ENCODE data around the gene NEURL4. TPM values are rescaled to one million over a fixed set of nuclear protein-coding genes. Genes with fewer than 3 reads are reported as not detected.

The NEURL4 gene
- total RNA-seq, 1 experiment from 2014 or later: 81.7 TPM

- no TSS peak for BruUV-seq (replicated peaks)
- Histone ChIP-seq H3K9me3 (ENCODE audit: low read depth, low read length, poor library complexity, severe bottlenecking) (no peaks in the 10 kb centered on the region), H3K27ac (ENCODE audit: low read depth, low read length, poor library complexity, severe bottlenecking) (peak overlapping the region; percentile 88), H3K4me3 (ENCODE audit: low read depth, low read length, poor library complexity, severe bottlenecking) (peak overlapping the region; percentile 92), H3K36me3 (ENCODE audit: insufficient read depth, low read length, poor library complexity, severe bottlenecking) (peaks cover 14% of the 10 kb centered on the region), H3K27me3 (replicated peaks; ENCODE audit: insufficient read depth, low read depth, low read length, poor library complexity) (no peaks in the 10 kb centered on the region), H3K4me1 (ENCODE audit: insufficient read depth, low read length, poor library complexity, severe bottlenecking) (peaks cover 19% of the 10 kb centered on the region)
- DNase-seq (ENCODE audit: low spot score): peak; percentile 92
- TF ChIP-seq EZH2 (IDR thresholded peaks at IDR 0.05; ENCODE audit: borderline replicate concordance, low read depth, low read length, poor library complexity, severe bottlenecking): no peak
- no peak for TF ChIP-seq CTCF (conservative IDR thresholded peaks at IDR 0.05; ENCODE audit: low read depth, low read length)
- CTCF ChIA-PET: interaction anchor here (0.6 to 1.5 kb wide), 7 partner anchors 14 to 230 kb away, joined by 3 to 6 read pairs (median 3); no protein-coding TSS in a partner anchor
- intact Hi-C loops (cut with micrococcal nuclease; ENCODE audit: unreplicated experiment): loop anchor here (1.0 kb wide), 1 partner anchor 50 kb away; no protein-coding TSS in a partner anchor
- POLR2A ChIA-PET (ENCODE audit: low non-redundant PET): interaction anchor here (0.6 to 1.6 kb wide), 3 partner anchors 74 to 504 kb away, joined by 3 to 5 read pairs (median 4); partner anchors contain the start of genes KDM6B and TMEM256
These were observed 982 bp upstream of the NEURL4 start for GRCh38 chr17:7329997-7330637.

GRCh38 chr17:7329374-7329996, 350 bp upstream of the NEURL4 start:
- no TSS peak for BruUV-seq (replicated peaks)
- intact Hi-C loops (cut with micrococcal nuclease; ENCODE audit: unreplicated experiment): loop anchor here (1.0 kb wide), 1 partner anchor 49 kb away; no protein-coding TSS in a partner anchor

GRCh38 chr17:7328009-7328408, 1.1 kb downstream of the NEURL4 start:
- Histone ChIP-seq H3K36me3 (ENCODE audit: insufficient read depth, low read length, poor library complexity, severe bottlenecking) (peaks cover 33% of the 10 kb centered on the region), H3K27ac (ENCODE audit: low read depth, low read length, poor library complexity, severe bottlenecking) (peak overlapping the region; percentile 30), H3K9me3 (ENCODE audit: low read depth, low read length, poor library complexity, severe bottlenecking) (no peaks in the 10 kb centered on the region), H3K4me3 (ENCODE audit: low read depth, low read length, poor library complexity, severe bottlenecking) (peak overlapping the region; percentile 92), H3K4me1 (ENCODE audit: insufficient read depth, low read length, poor library complexity, severe bottlenecking) (peaks cover 19% of the 10 kb centered on the region), H3K27me3 (replicated peaks; ENCODE audit: insufficient read depth, low read depth, low read length, poor library complexity) (no peaks in the 10 kb centered on the region)
- intact Hi-C loops (cut with micrococcal nuclease; ENCODE audit: unreplicated experiment): no loop called here
- DNase-seq (ENCODE audit: low spot score): no peak
- TF ChIP-seq CTCF (conservative IDR thresholded peaks at IDR 0.05; ENCODE audit: low read depth, low read length): no peak
- BruUV-seq (replicated peaks): no TSS peak
- ChIA-PET CTCF (no interaction called here), POLR2A (ENCODE audit: low non-redundant PET) (no interaction called here)

More at GRCh38 chr17:7329374-7329996, 350 bp upstream of the NEURL4 start:
- H3K36me3 ChIP-seq (ENCODE audit: insufficient read depth, low read length, poor library complexity, severe bottlenecking): peaks cover 18% of the 10 kb centered on the region
- ChIA-PET CTCF (interaction anchor here (0.6 to 1.5 kb wide), 8 partner anchors 15 to 231 kb away, joined by 3 to 6 read pairs (median 4); partner anchors contain the start of gene TNFSF13), POLR2A (ENCODE audit: low non-redundant PET) (interaction anchor here (0.5 to 1.6 kb wide), 4 partner anchors 75 to 504 kb away, joined by 3 to 5 read pairs (median 4); partner anchors contain the start of genes KDM6B and TMEM256)
- peak overlapping the region; percentile 92 for H3K4me3 ChIP-seq (ENCODE audit: low read depth, low read length, poor library complexity, severe bottlenecking)
- DNase-seq (ENCODE audit: low spot score): peak; percentile 100
- peak overlapping the region; percentile 88 for H3K27ac ChIP-seq (ENCODE audit: low read depth, low read length, poor library complexity, severe bottlenecking)
- TF ChIP-seq EZH2 (IDR thresholded peaks at IDR 0.05; ENCODE audit: borderline replicate concordance, low read depth, low read length, poor library complexity, severe bottlenecking) (no peak), CTCF (conservative IDR thresholded peaks at IDR 0.05; ENCODE audit: low read depth, low read length) (no peak)
- H3K4me1 ChIP-seq (ENCODE audit: insufficient read depth, low read length, poor library complexity, severe bottlenecking): peaks cover 19% of the 10 kb centered on the region
- no peaks in the 10 kb centered on the region for H3K27me3 ChIP-seq (replicated peaks; ENCODE audit: insufficient read depth, low read depth, low read length, poor library complexity)
- H3K9me3 ChIP-seq (ENCODE audit: low read depth, low read length, poor library complexity, severe bottlenecking): no peaks in the 10 kb centered on the region

Data from A673 (cell line).